Endometrial microvascular endothelial cells (primary cell): ENCODE measurements around the gene TMEM253. TPM values are rescaled to one million over a fixed set of nuclear protein-coding genes. Genes with fewer than 3 reads are reported as not detected.

Experiments used
- in situ Hi-C: cut with HindIII; loops from 2 replicates; pipeline ENCODE4 v1.10.0; 2017; ENCODE audit warnings: low sequenced_read_pairs, low pct_unique_long_range_greater_than_20kb; ENCODE audit errors: inconsistent ontology term
- total RNA-seq: library from RNA; depleted of rRNA; stranded (reverse); fragments of >200 nt; gene quantifications from one replicate; pipeline ENCODE4 v1.2.3, GENCODE V29; 2015; ENCODE audit errors: inconsistent ontology term

The TMEM253 gene
- total RNA-seq, 1 donor from 2014 or later = not detected

- in situ Hi-C loops = no loop called here
Observed at GRCh38 chr14:21123429-21123828, 22.6 kb downstream of the TMEM253 start.

GRCh38 chr14:21133901-21134300 is 33.0 kb downstream of the TMEM253 start:
- in situ Hi-C loops = no loop called here

GRCh38 chr14:21136024-21136423 is 35.2 kb downstream of the TMEM253 start:
- in situ Hi-C loops = no loop called here

GRCh38 chr14:21142357-21142756 is 41.5 kb downstream of the TMEM253 start:
- in situ Hi-C loops = no loop called here

- in situ Hi-C loops = no loop called here
Observed at GRCh38 chr14:21145437-21145836, 44.6 kb downstream of the TMEM253 start.

- in situ Hi-C loops = no loop called here
Observed at GRCh38 chr14:21149641-21150367, 48.9 kb downstream of the TMEM253 start.

Other genes starting within 250 kb of the TMEM253 start
- not detected for gene RNASE3, start 209.7 kb upstream of the TMEM253 start, total RNA-seq
- gene RNASE2, start 145.6 kb upstream of the TMEM253 start, total RNA-seq = not detected
- gene METTL17, start 111.1 kb upstream of the TMEM253 start, total RNA-seq = 57.2 TPM
- gene SLC39A2, start 101.8 kb upstream of the TMEM253 start, total RNA-seq = not detected
- not detected for gene NDRG2, start 76.0 kb upstream of the TMEM253 start, total RNA-seq
- not detected for gene TPPP2, start 70.8 kb upstream of the TMEM253 start, total RNA-seq
- gene RNASE13, start 66.3 kb upstream of the TMEM253 start, total RNA-seq = not detected
- gene RNASE7, start 58.7 kb upstream of the TMEM253 start, total RNA-seq = not detected
- gene RNASE8, start 43.2 kb upstream of the TMEM253 start, total RNA-seq = not detected
- 2.9 TPM for gene ARHGEF40, start 30.8 kb upstream of the TMEM253 start, total RNA-seq
- 14.3 TPM for gene ZNF219, start 2.4 kb upstream of the TMEM253 start, total RNA-seq
- gene OR5AU1, start 55.0 kb downstream of the TMEM253 start, total RNA-seq = not detected
- gene HNRNPC, start 168.4 kb downstream of the TMEM253 start, total RNA-seq = 992 TPM
- gene RPGRIP1, start 179.0 kb downstream of the TMEM253 start, total RNA-seq = not detected